ENCODE data around the gene FRMD1.

DNA sequence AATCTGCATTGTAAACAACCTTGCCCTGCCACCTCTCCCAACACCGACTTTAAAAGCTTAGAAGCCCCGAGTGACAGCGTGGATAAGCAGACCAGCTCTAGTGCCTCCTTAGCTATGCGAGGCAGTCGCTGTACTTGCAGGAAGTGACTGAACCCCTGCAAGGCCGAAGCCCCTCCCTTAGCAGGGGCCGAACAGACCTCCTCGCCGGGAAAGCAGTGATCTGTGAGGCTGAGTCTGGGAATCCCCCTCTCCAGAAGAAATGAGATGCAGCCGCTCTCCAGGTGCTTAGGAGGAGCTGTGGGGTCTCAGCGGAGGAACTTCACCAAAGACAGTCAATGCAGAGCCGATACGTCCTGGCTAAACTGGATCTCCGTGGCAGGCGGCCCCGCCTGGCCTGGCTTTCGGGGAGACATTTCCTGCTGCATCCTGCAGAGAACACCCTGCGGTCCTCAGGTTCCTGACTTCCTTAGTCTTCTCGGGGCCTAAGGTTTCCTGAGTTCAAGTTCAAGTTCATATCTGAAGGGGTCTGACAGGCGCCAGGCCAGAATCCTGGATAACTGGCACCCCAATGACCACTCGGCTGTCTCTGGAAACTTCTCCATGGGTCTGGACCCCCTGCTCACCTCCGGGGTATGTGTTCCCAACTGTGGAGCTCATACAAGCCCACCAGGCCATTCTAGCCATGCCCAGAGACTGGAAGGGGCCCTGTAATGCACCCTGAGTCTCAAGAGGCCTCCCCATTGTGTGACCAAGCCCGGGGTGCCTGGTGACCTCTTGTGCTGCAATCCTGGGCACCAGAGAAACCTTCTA, 20.4 kb upstream of the FRMD1 start:
- TF ChIP-seq, protein P1, sequence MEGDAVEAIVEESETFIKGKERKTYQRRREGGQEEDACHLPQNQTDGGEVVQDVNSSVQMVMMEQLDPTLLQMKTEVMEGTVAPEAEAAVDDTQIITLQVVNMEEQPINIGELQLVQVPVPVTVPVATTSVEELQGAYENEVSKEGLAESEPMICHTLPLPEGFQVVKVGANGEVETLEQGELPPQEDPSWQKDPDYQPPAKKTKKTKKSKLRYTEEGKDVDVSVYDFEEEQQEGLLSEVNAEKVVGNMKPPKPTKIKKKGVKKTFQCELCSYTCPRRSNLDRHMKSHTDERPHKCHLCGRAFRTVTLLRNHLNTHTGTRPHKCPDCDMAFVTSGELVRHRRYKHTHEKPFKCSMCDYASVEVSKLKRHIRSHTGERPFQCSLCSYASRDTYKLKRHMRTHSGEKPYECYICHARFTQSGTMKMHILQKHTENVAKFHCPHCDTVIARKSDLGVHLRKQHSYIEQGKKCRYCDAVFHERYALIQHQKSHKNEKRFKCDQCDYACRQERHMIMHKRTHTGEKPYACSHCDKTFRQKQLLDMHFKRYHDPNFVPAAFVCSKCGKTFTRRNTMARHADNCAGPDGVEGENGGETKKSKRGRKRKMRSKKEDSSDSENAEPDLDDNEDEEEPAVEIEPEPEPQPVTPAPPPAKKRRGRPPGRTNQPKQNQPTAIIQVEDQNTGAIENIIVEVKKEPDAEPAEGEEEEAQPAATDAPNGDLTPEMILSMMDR (IDR thresholded peaks at IDR 0.05; ENCODE audit: low read depth, low read length, poor library complexity, severe bottlenecking): no peak
- TF ChIP-seq EZH2phosphoT487 (IDR thresholded peaks at IDR 0.05; ENCODE audit: borderline replicate concordance, low read length): no peak

Measured in DOHH2 (cell line).